ENCODE data around the gene HSD17B8. TPM values are rescaled to one million over a fixed set of nuclear protein-coding genes. Genes with fewer than 3 reads are reported as not detected.

The HSD17B8 gene
- total RNA-seq, 2 donors from 2014 or later = 3.3 to 6.2 TPM

- ATAC-seq (no peak), DNase-seq (ENCODE audit: low spot score) (no peak)
- H3K36me3 Mint-ChIP-seq = peaks cover 13% of the 10 kb centered on the region
- H3K9me3 Mint-ChIP-seq = no peaks in the 10 kb centered on the region
- peaks cover 29 to 44% of the 10 kb centered on the region in 2 donors for H3K27me3 Mint-ChIP-seq
- no peak overlapping the region for H3K27ac Mint-ChIP-seq
- peaks cover 0 to 12% of the 10 kb centered on the region in 2 donors for H3K4me1 Mint-ChIP-seq (ENCODE audit: low read depth in 2 of 2)
- no peak overlapping the region for H3K4me3 Mint-ChIP-seq
Observed at GRCh38 chr6:33191383-33192104, 12.9 kb upstream of the HSD17B8 start.

- no peak for DNase-seq (ENCODE audit: low spot score)
- ATAC-seq = peak; percentile 8 to 32
- peaks cover 2 to 14% of the 10 kb centered on the region in 2 donors for H3K4me1 Mint-ChIP-seq (ENCODE audit: low read depth in 2 of 2)
- peak within 1 kb of the TSS; percentile 72 for H3K4me3 Mint-ChIP-seq
- H3K27ac Mint-ChIP-seq = no peak within 1 kb of the TSS
- H3K9me3 Mint-ChIP-seq = no peaks in the 10 kb centered on the region
- H3K27me3 Mint-ChIP-seq = peaks cover 27 to 37% of the 10 kb centered on the region in 2 donors
- H3K36me3 Mint-ChIP-seq = peaks cover 17% of the 10 kb centered on the region
Observed at GRCh38 chr6:33192105-33192646, 12.3 kb upstream of the HSD17B8 start, which contains the start of gene COL11A2. Gene COL11A2, minus strand, starts transcription at chr6:33192467. Its CDS starts 227 bp downstream, at chr6:33192240.

GRCh38 chr6:33192671-33193602, 11.5 kb upstream of the HSD17B8 start:
- no peak for DNase-seq (ENCODE audit: low spot score)
- H3K4me1 Mint-ChIP-seq (ENCODE audit: low read depth in 2 of 2) = peaks cover 10 to 21% of the 10 kb centered on the region in 2 donors
- H3K27me3 Mint-ChIP-seq = peaks cover 20 to 30% of the 10 kb centered on the region in 2 donors
- H3K27ac Mint-ChIP-seq = no peak overlapping the region
- peak overlapping the region; percentile 72 for H3K4me3 Mint-ChIP-seq
- peaks cover 21% of the 10 kb centered on the region for H3K36me3 Mint-ChIP-seq
- no peaks in the 10 kb centered on the region for H3K9me3 Mint-ChIP-seq
- peak in 1 of 2 donors; percentile 16 for ATAC-seq

GRCh38 chr6:33193619-33194018, 10.8 kb upstream of the HSD17B8 start:
- H3K36me3 Mint-ChIP-seq = peaks cover 21% of the 10 kb centered on the region
- ATAC-seq (no peak), DNase-seq (ENCODE audit: low spot score) (no peak)
- H3K4me3 Mint-ChIP-seq = peak overlapping the region; percentile 24
- H3K27ac Mint-ChIP-seq = no peak overlapping the region
- H3K9me3 Mint-ChIP-seq = no peaks in the 10 kb centered on the region
- peaks cover 15 to 24% of the 10 kb centered on the region in 2 donors for H3K27me3 Mint-ChIP-seq
- H3K4me1 Mint-ChIP-seq (ENCODE audit: low read depth in 2 of 2) = peaks cover 16 to 28% of the 10 kb centered on the region in 2 donors

- peaks cover 21% of the 10 kb centered on the region for H3K36me3 Mint-ChIP-seq
- H3K9me3 Mint-ChIP-seq = no peaks in the 10 kb centered on the region
- peaks cover 15 to 21% of the 10 kb centered on the region in 2 donors for H3K27me3 Mint-ChIP-seq
- H3K4me1 Mint-ChIP-seq (ENCODE audit: low read depth in 2 of 2) = peaks cover 21 to 37% of the 10 kb centered on the region in 2 donors
- H3K4me3 Mint-ChIP-seq = no peak overlapping the region
- ATAC-seq (no peak), DNase-seq (ENCODE audit: low spot score) (no peak)
- H3K27ac Mint-ChIP-seq = no peak overlapping the region
Observed at GRCh38 chr6:33194431-33194979, 9.9 kb upstream of the HSD17B8 start.

GRCh38 chr6:33195304-33196165, 8.9 kb upstream of the HSD17B8 start:
- H3K4me1 Mint-ChIP-seq (ENCODE audit: low read depth in 2 of 2) = peaks cover 22 to 40% of the 10 kb centered on the region in 2 donors
- no peak overlapping the region for H3K27ac Mint-ChIP-seq
- peaks cover 21% of the 10 kb centered on the region for H3K36me3 Mint-ChIP-seq
- no peak overlapping the region for H3K4me3 Mint-ChIP-seq
- no peak for DNase-seq (ENCODE audit: low spot score)
- peaks cover 8 to 14% of the 10 kb centered on the region in 2 donors for H3K27me3 Mint-ChIP-seq
- no peak for ATAC-seq
- no peaks in the 10 kb centered on the region for H3K9me3 Mint-ChIP-seq

GRCh38 chr6:33197431-33198048, 6.9 kb upstream of the HSD17B8 start:
- H3K27me3 Mint-ChIP-seq = no peaks in the 10 kb centered on the region
- H3K4me3 Mint-ChIP-seq = peak overlapping the region; percentile 69
- peak; percentile 71 for DNase-seq (ENCODE audit: low spot score)
- peaks cover 35% of the 10 kb centered on the region for H3K36me3 Mint-ChIP-seq
- H3K4me1 Mint-ChIP-seq (ENCODE audit: low read depth in 2 of 2) = peaks cover 40 to 51% of the 10 kb centered on the region in 2 donors
- peak in 1 of 2 donors; percentile 37 for ATAC-seq
- H3K27ac Mint-ChIP-seq = peak overlapping the region; percentile 56 to 100
- H3K9me3 Mint-ChIP-seq = no peaks in the 10 kb centered on the region

- Mint-ChIP-seq H3K27me3 (no peaks in the 10 kb centered on the region), H3K36me3 (peaks cover 43% of the 10 kb centered on the region), H3K4me1 (ENCODE audit: low read depth in 2 of 2) (peaks cover 47 to 56% of the 10 kb centered on the region in 2 donors), H3K9me3 (no peaks in the 10 kb centered on the region), H3K4me3 (peak overlapping the region; percentile 100), H3K27ac (peak overlapping the region; percentile 98 to 100)
- ATAC-seq = no peak
- DNase-seq (ENCODE audit: low spot score) = peak; percentile 55
Observed at GRCh38 chr6:33198159-33198852, 6.1 kb upstream of the HSD17B8 start.

- Mint-ChIP-seq H3K36me3 (peaks cover 46% of the 10 kb centered on the region), H3K27ac (peak overlapping the region; percentile 98 to 100), H3K9me3 (no peaks in the 10 kb centered on the region), H3K4me3 (peak overlapping the region; percentile 100), H3K27me3 (no peaks in the 10 kb centered on the region), H3K4me1 (ENCODE audit: low read depth in 2 of 2) (peaks cover 54 to 63% of the 10 kb centered on the region in 2 donors)
- DNase-seq (ENCODE audit: low spot score) (peak; percentile 12), ATAC-seq (no peak)
Observed at GRCh38 chr6:33198853-33199436, 5.5 kb upstream of the HSD17B8 start.

- Mint-ChIP-seq H3K27ac (peak overlapping the region; percentile 98 to 100), H3K4me1 (ENCODE audit: low read depth in 2 of 2) (peaks cover 59 to 68% of the 10 kb centered on the region in 2 donors), H3K36me3 (peaks cover 46% of the 10 kb centered on the region), H3K9me3 (no peaks in the 10 kb centered on the region), H3K4me3 (peak overlapping the region; percentile 100), H3K27me3 (no peaks in the 10 kb centered on the region)
- peak; percentile 66 to 71 for ATAC-seq
- peak; percentile 89 for DNase-seq (ENCODE audit: low spot score)
Observed at GRCh38 chr6:33199687-33200218, 4.7 kb upstream of the HSD17B8 start.
